Stimulated activated CD8-positive, alpha-beta memory T cell treated with anti-CD3 and anti-CD28 coated beads, Interleukin-7, amount 100 ng/mL, for 24 hours (primary cell): Measurements from ENCODE around the gene SLC22A3.

ENCODE experiments used
- DNase-seq: peaks from one replicate; pipeline ENCODE4 v3.0.0-alpha.2; 2020; ENCODE audit warnings: low read depth

SLC22A3 gene

GRCh38 chr6:160417550-160417949 is 69.4 kb downstream of the SLC22A3 start:
- DNase-seq, result no peak

DNA sequence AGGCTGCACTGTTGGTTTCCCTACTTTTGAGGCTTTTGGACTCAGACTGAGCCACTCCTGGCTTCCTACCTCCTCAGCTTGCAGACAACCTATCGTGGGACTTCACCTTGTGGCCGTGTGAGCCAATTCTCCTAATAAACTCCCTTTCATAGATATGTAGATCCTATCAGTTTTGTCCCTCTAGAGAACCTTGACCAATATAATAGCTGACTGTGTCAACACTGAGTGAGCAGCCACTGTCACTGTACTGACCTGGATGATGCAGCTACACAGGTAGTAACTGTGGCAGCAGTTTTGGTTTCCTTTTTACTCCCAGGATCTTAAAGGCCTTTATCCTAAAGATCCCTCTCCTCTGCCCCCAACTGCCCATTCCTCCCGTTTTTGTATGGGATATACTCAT is 70.2 kb downstream of the SLC22A3 start:
- no peak for DNase-seq

GRCh38 chr6:160419488-160419887 is 71.3 kb downstream of the SLC22A3 start:
- DNase-seq, result no peak

- DNase-seq, result no peak
Measured at GRCh38 chr6:160420253-160420968, 72.2 kb downstream of the SLC22A3 start.

DNA sequence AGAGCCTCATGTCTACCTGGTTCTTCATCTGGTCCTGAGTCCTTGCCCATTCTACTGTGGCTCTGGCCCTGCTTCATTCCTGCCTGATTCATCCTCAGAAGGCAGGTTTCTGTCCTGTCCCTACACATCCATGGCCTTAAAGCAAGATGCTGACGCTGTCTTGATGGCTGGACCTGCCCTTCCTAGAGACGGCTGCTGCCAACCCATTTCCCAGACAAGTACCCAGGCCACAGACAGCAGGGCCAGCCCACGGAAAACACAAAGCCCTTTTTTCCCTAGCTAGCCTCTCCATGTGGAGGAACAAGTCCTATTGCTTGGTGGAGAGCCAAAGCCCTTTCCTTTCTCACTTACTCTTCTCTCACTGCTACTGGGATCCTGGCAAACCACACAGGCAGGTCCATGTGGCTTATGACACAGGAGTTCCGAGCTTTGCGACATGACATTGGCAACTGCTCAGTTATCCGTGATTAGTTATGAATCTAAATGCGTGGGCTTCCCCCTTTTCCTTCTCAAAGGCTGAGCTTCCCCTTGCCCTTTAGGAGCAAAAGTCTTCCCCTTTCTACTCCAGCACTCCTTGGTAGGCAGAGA is 72.9 kb downstream of the SLC22A3 start:
- DNase-seq, result no peak

DNA sequence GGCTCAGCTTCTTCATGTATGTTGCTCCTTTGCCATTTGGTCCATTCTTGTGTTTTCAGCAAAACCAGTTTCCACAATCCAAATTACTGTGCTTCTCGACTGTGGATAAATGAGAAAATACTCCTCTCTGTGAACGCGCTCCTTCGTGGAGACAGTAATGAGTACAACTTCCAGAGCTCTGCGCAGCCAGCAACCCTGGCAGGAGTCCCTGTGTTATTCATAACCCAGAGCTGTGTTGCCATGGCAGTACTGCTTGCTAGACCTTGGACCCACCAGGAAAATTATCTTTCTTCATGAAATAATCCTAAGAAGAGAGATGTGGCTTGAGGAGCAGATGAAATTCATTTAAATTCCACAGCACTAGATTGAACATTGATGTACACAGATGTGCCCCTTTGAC is 73.7 kb downstream of the SLC22A3 start:
- no peak for DNase-seq

GRCh38 chr6:160424256-160424655 is 76.1 kb downstream of the SLC22A3 start:
- no peak for DNase-seq

DNA sequence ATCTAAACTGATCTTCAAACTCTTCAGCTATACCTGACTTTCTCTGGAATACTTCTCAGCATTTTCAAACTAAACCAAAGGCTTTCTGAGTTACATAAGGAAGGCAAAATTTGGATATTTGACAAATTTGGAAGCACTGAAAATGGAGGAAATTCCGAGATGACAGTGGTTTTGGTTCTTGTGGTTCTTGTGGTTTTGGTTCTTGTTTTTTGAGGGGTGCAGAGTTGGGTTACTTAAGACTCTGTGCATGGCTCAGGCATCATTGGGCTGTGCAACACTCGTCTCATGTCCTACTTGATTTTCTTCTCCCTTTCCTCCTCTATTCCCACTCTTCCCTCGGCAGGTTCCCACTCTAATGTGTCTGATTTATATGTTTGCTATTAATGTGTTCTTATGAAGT is 78.0 kb downstream of the SLC22A3 start:
- no peak for DNase-seq

- no peak for DNase-seq
Measured at GRCh38 chr6:160427312-160428068, 79.3 kb downstream of the SLC22A3 start.

DNA sequence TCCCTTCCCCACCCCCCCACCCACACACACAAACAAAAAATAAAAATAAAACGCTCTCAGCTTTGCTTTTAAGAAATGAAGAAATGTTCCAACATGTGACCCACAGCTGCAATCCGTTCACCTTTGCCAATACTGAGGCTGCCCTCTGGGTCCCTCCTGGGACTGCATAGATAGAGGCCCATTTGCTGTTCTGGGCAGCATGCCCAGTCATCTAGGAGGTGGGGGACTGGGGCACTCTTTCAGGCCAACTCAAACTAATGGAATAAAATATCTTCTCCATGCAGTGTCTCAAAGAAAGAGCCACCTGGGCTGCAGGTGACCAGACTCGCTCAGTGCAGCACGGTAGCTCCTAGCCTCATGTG is 79.9 kb downstream of the SLC22A3 start:
- no peak for DNase-seq

- DNase-seq, result no peak
Measured at GRCh38 chr6:160428818-160429619, 80.8 kb downstream of the SLC22A3 start.

DNA sequence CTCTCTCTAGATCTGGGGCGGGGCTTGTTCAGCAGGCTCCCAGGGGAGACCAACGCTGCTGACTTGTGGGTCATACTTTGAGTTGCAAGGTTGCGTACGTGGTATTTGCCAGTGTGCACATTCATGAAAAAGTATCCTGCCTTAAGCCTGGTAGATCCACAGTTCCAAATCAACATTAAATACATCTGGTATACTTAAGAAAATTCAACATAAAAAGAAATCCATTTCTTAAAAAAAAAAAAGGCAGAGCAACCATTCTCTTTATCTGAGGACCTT is 81.4 kb downstream of the SLC22A3 start:
- no peak for DNase-seq

GRCh38 chr6:160430203-160430602 is 82.0 kb downstream of the SLC22A3 start:
- DNase-seq, result no peak

- no peak for DNase-seq
Measured at GRCh38 chr6:160430751-160431150, 82.6 kb downstream of the SLC22A3 start.

DNA sequence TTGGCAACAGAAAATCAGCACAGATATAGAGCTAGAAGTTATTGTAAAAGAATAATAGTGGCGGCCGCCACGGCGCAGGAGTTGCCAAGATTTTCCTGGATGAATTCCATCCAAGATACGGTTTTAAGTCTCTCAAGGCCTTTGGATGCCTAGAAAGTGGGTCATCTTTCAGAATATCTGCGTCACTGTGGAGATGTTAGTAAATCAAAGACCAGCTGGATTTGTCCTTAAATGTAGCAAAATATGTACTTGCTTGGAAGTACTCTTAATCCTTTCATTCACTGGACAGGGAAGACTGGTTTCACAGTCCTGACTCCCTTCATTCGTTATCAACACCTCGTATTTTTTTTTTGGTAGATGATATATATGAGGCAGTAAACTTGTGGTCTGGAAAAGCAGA is 83.0 kb downstream of the SLC22A3 start:
- DNase-seq, result no peak

DNA sequence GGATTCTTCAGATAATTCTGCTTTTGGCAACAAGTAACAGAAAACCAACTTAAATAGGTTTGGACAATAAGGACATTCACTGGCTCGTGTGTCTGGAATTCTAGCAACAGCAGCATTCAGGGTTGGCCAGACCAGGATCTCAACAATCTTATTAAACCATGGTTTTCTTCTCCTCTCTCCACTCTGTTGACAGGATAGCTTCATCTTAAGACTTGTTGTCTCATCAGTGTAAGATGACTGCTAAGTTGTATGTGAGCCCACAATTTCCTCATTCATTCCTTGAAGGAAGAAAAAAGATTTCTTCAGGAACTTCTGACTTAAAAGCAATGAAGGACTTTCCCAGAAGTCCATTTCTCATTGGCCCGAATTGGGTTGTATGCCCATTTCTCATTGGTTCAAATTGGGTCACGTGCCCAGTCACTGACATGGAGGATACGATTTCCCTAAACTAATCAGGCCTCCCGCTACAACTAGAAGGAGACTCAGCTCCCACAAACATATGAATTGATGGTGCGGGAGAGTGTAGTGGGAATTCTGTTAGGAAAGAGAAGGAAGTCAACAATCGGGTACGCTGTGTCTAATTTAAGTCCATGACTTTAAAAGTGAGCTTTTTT is 83.7 kb downstream of the SLC22A3 start:
- no peak for DNase-seq

GRCh38 chr6:160435935-160436334 is 87.8 kb downstream of the SLC22A3 start:
- no peak for DNase-seq

DNA sequence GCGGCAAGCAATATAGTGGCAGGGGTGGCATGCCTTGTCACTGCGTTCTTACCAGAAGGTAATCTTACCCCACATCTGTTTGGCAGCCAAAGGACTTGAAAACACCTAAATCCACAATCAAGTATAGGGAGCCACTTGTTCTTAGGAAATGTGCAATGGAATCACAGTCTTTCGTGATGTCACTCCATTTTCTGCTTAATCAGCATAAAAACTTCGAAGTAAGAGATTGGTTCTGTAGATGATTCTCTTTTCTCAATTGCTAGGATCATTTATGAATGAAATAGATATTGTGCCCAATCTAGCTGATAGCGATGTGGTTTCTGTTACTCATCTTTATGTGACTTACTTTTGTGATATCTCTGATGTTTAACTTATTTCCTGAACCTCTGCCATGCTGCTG is 89.0 kb downstream of the SLC22A3 start:
- no peak for DNase-seq

DNA sequence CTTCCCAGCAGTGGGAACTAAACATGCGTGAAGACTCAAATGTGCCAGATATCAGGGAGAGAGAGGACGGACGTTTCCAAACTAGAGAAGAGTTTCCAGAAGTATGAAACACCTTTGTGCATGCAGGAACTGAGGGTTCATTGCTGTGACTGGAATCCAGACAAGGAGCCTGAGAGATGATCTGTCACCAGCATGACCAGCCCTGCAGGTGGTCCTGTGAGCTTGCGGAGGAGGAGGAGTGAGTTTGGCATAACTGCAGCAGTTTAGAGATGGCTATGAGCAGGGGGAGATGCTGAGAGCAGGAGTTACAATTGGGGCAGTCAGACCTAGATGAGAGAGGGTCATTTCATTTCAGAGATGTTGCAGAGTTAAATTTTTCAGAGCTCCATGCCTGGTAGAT is 89.6 kb downstream of the SLC22A3 start:
- DNase-seq, result no peak

GRCh38 chr6:160438481-160438880 is 90.3 kb downstream of the SLC22A3 start:
- DNase-seq, result no peak

DNA sequence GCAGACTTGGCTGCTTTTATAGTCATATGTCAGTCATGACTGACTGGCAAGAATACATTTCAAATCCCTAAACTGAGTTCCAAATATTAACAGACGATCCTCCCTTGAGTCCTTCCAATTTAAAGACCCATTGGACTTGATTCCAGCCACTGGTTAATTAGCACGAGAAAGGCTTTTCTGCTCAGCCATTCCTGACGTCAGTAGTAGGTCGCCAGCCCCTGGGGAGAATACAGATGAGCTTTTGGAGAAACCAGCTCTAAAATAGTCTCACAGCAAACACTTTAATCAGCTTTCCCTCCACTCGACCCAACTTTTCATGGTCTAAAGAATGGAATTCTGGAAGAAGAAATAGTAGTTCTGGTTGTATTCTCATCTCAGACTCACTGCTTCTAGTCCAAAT is 91.6 kb downstream of the SLC22A3 start:
- no peak for DNase-seq

DNA sequence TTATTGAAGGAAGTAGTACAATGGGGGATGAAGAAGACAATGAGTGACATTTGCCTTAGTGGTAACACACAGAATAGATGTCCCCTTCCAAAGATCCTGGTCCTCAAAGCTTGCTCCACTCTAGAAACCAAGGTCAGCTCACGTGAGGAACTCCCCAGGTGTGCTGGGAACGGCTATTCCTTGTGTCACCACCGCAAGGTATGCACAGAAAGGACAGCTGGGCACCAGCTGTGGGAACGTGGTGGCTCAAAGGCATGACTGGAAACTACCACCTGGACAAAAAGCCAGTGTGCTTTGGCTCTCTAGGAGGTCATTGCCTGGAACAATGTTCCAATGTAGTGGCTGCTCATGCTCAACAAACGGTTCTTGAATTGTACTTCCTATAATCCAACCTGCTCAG is 94.0 kb downstream of the SLC22A3 start:
- DNase-seq, result no peak
